Measurements from ENCODE around the gene RGS6. TPM values are rescaled to one million over a fixed set of nuclear protein-coding genes. Genes with fewer than 3 reads are reported as not detected.

The RGS6 gene
- total RNA-seq, 2 donors from 2014 or later = 3.2 TPM; not detected in 1

- Histone ChIP-seq H3K9me3 (no peaks in the 10 kb centered on the region), H3K36me3 (no peaks in the 10 kb centered on the region), H3K4me3 (no peak overlapping the region), H3K27ac (no peak overlapping the region), H3K4me1 (replicated peaks) (no peaks in the 10 kb centered on the region), H3K27me3 (replicated peaks; ENCODE audit: insufficient read depth) (no peaks in the 10 kb centered on the region)
- intact Hi-C loops (cut with DNase I) = no loop called here
- no peak for DNase-seq (ENCODE audit: low spot score)
- TF ChIP-seq POLR2A (IDR thresholded peaks at IDR 0.05) (no peak), POLR2AphosphoS5 (IDR thresholded peaks at IDR 0.05) (no peak)
- TF ChIP-seq, protein P1, sequence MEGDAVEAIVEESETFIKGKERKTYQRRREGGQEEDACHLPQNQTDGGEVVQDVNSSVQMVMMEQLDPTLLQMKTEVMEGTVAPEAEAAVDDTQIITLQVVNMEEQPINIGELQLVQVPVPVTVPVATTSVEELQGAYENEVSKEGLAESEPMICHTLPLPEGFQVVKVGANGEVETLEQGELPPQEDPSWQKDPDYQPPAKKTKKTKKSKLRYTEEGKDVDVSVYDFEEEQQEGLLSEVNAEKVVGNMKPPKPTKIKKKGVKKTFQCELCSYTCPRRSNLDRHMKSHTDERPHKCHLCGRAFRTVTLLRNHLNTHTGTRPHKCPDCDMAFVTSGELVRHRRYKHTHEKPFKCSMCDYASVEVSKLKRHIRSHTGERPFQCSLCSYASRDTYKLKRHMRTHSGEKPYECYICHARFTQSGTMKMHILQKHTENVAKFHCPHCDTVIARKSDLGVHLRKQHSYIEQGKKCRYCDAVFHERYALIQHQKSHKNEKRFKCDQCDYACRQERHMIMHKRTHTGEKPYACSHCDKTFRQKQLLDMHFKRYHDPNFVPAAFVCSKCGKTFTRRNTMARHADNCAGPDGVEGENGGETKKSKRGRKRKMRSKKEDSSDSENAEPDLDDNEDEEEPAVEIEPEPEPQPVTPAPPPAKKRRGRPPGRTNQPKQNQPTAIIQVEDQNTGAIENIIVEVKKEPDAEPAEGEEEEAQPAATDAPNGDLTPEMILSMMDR (IDR thresholded peaks at IDR 0.05) = no peak
- WGBS = 80% methylated on average over 2 of the region's 2 CpGs
These were observed 529.8 kb downstream of the RGS6 start for GRCh38 chr14:72462056-72462455.

GRCh38 chr14:72463291-72463866 is 531.1 kb downstream of the RGS6 start:
- intact Hi-C loops (cut with DNase I) = no loop called here
- Histone ChIP-seq H3K27me3 (replicated peaks; ENCODE audit: insufficient read depth) (no peaks in the 10 kb centered on the region), H3K4me1 (replicated peaks) (no peaks in the 10 kb centered on the region), H3K27ac (no peak overlapping the region), H3K9me3 (no peaks in the 10 kb centered on the region), H3K4me3 (no peak overlapping the region), H3K36me3 (no peaks in the 10 kb centered on the region)
- 78% methylated on average over 5 of the region's 5 CpGs for WGBS
- TF ChIP-seq POLR2AphosphoS5 (IDR thresholded peaks at IDR 0.05) = no peak
- TF ChIP-seq, protein P1 (IDR thresholded peaks at IDR 0.05) = no peak
- no peak for TF ChIP-seq POLR2A (IDR thresholded peaks at IDR 0.05)
- DNase-seq (ENCODE audit: low spot score) = no peak

DNA sequence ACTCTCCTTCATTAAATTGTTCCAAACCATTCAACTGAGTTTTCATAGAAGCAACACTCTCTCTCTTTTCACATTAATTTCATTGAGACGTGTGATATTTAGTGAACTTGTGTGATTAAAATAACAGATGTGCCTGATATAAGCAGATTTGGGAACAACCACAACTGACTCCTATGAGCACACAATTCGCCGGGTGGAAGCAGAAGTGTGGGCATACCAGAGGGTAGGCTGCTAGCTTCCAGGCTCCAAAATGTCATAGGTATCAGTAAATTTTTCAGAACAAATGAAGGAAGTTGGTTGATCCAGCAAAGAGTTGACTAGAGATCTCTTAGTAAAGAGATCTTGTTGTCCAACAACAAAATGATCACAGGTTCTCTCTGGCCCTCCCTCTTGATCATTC is 532.0 kb downstream of the RGS6 start:
- H3K4me1 ChIP-seq (replicated peaks) = no peaks in the 10 kb centered on the region
- no peaks in the 10 kb centered on the region for H3K36me3 ChIP-seq
- no peak overlapping the region for H3K4me3 ChIP-seq
- H3K27me3 ChIP-seq (replicated peaks; ENCODE audit: insufficient read depth) = no peaks in the 10 kb centered on the region
- DNase-seq (ENCODE audit: low spot score) = no peak
- no peak overlapping the region for H3K27ac ChIP-seq
- no peaks in the 10 kb centered on the region for H3K9me3 ChIP-seq
- intact Hi-C loops (cut with DNase I) = no loop called here
- TF ChIP-seq POLR2AphosphoS5 (IDR thresholded peaks at IDR 0.05) (no peak), POLR2A (IDR thresholded peaks at IDR 0.05) (no peak)
- TF ChIP-seq, protein P1 (IDR thresholded peaks at IDR 0.05) = no peak
- 72% methylated on average over 3 of the region's 3 CpGs for WGBS

DNA sequence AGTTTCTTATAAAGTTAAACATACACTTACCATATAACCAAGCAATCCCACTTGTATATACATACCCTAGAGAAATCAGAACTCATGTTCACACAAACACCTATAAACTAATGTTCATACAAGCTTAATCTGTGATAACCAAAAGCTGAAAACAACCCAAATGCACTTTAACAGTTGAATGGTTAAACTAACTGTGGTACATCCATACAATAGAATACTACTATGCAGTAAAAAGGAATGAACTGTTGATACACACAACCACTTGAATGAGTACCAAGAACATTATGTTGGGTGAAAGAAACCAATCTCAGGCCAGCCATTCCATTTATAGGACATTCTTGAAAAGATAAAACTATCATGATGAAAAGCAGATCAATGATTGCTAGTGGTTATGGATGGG is 534.1 kb downstream of the RGS6 start:
- Histone ChIP-seq H3K27ac (no peak overlapping the region), H3K36me3 (no peaks in the 10 kb centered on the region), H3K4me3 (no peak overlapping the region), H3K4me1 (replicated peaks) (no peaks in the 10 kb centered on the region), H3K27me3 (replicated peaks; ENCODE audit: insufficient read depth) (no peaks in the 10 kb centered on the region), H3K9me3 (no peaks in the 10 kb centered on the region)
- intact Hi-C loops (cut with DNase I) = no loop called here
- TF ChIP-seq, protein P1 (IDR thresholded peaks at IDR 0.05) = no peak
- TF ChIP-seq POLR2AphosphoS5 (IDR thresholded peaks at IDR 0.05) (no peak), POLR2A (IDR thresholded peaks at IDR 0.05) (no peak)
- no peak for DNase-seq (ENCODE audit: low spot score)

GRCh38 chr14:72471346-72471745 is 539.1 kb downstream of the RGS6 start:
- H3K4me1 ChIP-seq (replicated peaks) = no peaks in the 10 kb centered on the region
- 100% methylated on average over 4 of the region's 6 CpGs for WGBS
- no peaks in the 10 kb centered on the region for H3K27me3 ChIP-seq (replicated peaks; ENCODE audit: insufficient read depth)
- intact Hi-C loops (cut with DNase I) = no loop called here
- no peaks in the 10 kb centered on the region for H3K36me3 ChIP-seq
- TF ChIP-seq POLR2AphosphoS5 (IDR thresholded peaks at IDR 0.05) (no peak), POLR2A (IDR thresholded peaks at IDR 0.05) (no peak)
- TF ChIP-seq, protein P1 (IDR thresholded peaks at IDR 0.05) = no peak
- no peak overlapping the region for H3K27ac ChIP-seq
- no peak for DNase-seq (ENCODE audit: low spot score)
- H3K4me3 ChIP-seq = no peak overlapping the region
- H3K9me3 ChIP-seq = no peaks in the 10 kb centered on the region
